Stimulated activated CD4-positive, alpha-beta T cell treated with anti-CD3 and anti-CD28 coated beads, Interleukin-4, amount 100 ng/mL, for 4 hours (primary cell): ENCODE data around the gene SAFB2.
A peak's percentile ranks its signal among the peaks of the same experiment; 100 is the strongest.

Experiments
- DNase-seq, 2 experiments: peaks; one replicate each; pipeline ENCODE4 v3.0.0-alpha.2; 2020

Gene SAFB2

DNA sequence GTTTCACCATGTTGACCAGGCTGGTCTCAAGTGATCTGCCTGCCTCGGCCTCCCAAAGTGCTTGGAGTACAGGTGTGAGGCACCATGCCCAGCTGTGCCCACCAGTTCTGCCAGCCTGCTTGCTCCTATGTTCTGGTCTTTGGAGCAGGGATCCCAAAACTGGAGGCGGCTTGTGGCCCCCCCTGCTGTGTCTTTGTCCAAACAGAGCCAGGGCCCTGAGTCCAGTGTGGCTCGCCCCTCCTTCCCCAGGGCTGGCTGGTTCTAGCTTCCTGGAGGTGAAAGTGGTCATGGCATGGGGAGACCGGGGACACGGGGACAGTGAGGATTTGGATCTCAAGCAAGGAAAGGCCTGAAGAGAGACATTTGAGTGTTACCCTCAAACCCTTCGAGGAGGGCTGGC is 43.3 kb downstream of the SAFB2 start:
- no peak for DNase-seq

DNA sequence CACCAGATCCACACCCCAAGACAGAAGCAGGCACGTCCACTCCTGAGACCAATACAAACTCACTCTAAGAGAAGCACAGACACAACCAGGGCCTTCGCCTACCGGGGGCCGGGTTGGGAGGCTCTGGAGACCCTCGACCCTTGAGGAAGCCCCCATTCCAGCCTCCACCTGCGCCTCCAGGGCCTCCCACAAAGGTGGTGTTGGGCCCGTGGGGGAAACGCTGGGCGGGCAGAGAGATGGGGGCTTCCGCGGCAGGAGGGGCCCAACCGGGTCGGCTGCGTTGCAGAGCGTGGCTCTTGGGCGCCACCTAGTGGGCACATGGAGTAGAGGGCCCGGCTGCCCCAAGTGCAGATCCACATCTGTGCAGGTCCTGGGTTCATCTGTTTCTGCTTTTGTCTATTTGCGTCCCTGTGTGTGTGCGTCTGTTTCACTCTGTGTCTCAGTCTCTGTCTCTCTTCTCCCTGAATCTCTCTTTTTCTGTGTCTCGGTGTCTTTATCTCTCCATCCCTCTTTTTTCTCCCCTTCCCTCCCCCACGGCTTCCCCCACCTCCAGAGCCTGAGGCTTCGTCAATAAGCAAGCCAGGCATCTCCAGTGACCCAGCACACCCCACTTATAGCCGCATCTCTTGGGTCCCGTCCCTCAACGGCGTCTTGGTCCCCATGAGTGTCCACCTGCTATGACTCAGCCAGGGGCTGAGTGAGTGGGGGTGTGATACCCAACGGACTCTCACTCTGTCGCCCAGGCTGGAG is 44.3 kb downstream of the SAFB2 start:
- peak; percentile 40 to 74 for DNase-seq

DNA sequence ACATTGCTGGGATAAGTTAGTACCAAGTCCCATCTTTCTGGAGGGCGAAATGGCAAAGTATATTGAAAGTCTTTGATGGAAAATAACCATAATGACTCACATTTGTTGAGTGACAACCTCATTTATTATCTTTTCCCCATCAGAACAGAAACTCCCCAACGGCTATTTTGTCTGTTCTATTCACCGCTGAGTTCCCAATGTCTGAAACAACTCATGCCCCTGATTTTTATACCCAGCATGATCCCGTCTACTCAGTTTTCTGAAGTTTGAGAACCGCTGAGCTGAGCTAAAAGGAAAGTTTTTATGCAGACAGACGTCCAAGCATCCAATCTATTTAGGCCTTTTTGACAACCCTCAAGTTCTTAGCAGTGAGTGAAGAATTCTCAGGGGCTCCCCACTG is 47.0 kb downstream of the SAFB2 start:
- DNase-seq: no peak

DNA sequence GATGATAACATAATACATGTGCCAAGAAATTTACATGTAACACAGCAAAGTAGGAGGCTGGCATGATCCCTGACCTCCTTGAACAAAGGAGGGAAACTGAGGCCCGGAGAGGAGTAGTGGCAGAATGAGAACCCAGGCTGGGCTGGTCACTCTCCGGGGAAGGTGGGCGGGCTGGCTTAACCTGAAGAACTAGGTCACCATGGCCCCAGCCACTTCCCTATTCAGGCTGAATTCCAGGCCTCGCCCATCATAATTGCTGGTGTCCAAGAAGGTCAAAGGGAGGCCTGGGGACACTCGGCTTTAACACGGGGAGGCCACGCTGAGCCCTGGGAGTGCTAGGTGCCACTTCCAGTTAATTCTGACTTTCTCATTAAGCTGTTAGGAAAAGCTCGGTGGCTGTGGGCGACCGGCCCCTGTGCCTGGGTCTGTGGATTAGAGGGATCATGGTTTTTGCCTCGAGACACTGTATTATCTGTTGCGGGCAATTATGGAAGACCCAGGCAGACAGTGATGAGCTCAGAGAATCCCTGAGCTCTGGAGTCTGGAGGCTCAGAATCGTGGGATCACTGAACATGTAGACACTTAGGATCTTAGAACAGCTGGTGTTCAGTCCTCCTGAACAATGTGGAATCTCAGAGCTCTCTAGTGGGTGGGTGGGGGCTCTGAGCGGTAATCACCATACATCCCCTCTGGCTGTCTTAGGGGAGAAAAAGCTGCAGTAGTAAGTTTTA is 49.9 kb downstream of the SAFB2 start:
- DNase-seq: no peak

DNA sequence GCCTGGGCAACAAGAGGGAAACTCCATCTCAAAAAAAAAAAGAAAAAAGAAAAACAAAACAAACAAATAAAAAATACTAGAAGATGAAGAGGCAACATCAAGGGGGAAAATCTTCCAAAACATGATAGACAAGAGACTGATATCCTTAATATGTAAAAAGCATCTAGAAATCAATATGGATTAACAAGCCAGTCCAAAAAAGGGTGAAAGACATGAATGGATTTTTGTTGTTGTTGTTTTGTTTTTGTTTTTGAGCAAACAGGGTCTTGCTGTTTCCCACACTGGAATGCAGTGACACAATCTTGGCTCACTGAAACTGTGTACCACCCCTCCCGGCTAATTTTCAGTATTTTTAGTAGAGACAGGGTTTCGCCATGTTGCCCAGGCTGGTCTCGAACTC is 50.8 kb downstream of the SAFB2 start:
- no peak for DNase-seq

- no peak for DNase-seq
Observed at GRCh38 chr19:5567970-5568407, 54.6 kb downstream of the SAFB2 start.

- no peak for DNase-seq
Observed at GRCh38 chr19:5567360-5567969, 55.1 kb downstream of the SAFB2 start, which contains the start of gene TINCR. TSS of gene TINCR (minus strand) at chr19:5567953.

DNA sequence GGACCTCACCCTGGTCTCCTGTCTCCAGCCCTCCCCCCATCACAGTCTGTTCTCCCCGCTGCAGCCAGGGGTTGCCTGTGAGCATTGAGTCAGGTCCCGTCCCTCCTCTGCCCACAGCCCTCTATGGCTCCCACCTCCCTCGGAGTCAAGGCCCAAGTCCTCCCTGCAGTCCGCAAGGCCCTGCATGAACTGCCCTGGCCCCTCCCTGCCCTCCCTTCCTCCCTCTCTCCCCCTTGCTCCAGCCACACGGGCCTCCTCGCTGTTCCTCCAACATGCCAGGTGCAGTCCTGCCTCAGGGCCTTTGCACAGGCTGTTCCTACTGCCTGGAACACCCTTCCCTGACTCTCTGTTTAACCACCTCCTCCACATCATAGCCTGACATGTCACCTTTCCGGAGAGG is 57.6 kb downstream of the SAFB2 start:
- DNase-seq: no peak

- DNase-seq: no peak
Observed at GRCh38 chr19:5563935-5564612, 58.5 kb downstream of the SAFB2 start.

- no peak for DNase-seq
Observed at GRCh38 chr19:5563008-5563431, 59.6 kb downstream of the SAFB2 start.

DNA sequence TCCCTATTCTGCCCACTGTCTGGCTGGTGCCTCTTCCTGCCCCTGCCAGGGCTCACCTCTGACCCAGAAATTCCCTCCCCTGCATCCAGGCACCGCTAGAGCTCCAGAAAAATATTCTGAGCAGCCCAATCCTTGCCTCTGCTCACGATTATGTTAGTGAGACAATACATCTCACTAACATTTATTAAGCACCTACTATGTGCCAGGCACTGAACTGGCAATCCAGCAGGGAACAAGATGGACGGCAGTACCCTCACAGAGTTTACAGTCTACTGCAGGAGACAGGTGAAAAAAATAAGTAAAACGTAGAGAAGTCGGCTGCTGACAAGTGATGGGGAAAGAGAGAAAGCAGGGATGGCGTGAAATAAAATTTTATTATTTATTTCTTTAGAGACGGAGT is 60.3 kb downstream of the SAFB2 start:
- DNase-seq: no peak

DNA sequence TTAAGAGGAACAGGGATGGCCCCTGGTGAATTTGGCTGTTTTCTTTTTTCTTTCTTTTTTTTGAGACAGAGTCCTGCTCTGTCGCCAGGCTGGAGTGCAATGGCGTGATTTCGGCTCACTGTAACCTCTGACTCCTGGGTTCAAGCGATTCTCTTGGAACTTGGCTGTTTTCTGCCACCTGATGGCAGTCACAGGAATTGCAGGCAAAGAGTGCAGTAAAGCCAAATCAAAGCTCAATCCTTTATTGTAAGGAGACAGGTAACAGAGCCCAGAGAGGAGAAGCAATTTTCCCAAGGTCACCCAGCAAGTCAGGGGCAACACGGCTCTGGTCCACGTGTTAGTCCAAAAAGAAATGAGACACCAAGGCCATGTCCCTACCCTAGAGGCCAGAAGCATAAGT is 61.0 kb downstream of the SAFB2 start:
- DNase-seq: no peak

DNA sequence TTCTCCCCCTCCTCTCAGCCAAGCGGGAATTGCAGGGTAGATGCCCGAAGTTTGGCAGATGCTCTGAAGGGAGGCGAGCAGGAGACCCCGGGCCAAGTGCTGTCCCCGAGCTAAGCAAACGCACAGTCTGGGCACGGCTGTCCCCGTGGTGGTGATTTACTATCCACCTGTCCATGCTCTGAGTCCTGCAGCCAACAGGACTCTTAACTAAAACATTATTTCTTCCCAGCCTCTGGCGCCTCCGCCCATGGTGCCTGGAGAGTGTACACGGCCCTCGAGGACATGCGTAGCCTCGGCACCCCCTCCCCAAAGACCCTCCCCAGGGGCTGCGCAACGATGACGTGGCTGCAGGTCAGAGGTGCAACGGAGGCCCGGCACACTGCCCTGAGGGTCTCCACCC is 62.4 kb downstream of the SAFB2 start:
- no peak for DNase-seq

- DNase-seq: no peak
Observed at GRCh38 chr19:5559804-5560133, 62.8 kb downstream of the SAFB2 start.

DNA sequence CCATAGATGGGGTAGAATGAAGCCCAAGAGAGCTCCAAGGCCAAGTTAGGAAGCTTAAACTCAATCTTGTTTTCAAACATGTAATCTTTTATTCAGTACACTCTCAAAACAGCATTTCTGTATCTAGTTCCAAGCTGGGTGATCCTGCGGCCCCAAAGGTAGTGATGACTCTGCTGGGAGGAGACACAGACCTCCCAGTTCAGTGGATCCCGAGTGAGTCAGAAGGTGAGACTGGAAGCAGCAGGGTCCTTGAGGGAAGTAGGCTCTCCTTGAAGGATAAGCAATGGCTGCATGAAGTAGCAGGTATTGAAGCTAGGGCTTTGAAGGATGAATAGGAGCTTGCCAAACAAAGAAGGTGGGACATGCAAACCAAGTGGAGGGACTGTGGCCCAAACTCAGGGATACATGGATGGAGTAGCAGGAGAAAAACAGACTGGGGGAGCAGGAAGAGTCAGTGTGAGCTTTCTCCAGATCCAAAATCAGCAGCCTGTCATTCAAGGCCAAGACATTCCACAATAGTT is 64.4 kb downstream of the SAFB2 start:
- no peak for DNase-seq

- DNase-seq: no peak
Observed at GRCh38 chr19:5557691-5558090, 64.9 kb downstream of the SAFB2 start.

- DNase-seq: no peak
Observed at GRCh38 chr19:5554828-5555227, 67.7 kb downstream of the SAFB2 start.

DNA sequence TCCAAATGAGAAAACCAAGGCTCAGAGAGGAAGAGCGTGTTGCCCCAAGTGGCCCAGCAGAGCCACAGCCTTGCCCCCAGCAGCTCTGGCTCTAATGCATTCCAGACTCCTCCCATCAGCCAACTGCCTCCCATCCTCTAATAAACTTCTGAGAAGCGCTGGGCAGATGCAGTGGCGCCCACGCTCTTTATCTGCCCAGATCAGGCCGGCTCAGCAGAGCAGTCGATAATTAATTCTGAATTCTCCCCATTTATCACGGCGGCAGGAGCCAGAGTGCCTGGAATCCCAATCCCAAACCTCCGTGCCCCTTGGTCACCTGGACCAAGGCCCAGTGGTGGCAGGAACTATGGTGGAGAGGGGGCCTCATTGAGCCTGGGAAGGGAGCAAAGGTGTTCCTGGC is 68.7 kb downstream of the SAFB2 start:
- DNase-seq: no peak

DNA sequence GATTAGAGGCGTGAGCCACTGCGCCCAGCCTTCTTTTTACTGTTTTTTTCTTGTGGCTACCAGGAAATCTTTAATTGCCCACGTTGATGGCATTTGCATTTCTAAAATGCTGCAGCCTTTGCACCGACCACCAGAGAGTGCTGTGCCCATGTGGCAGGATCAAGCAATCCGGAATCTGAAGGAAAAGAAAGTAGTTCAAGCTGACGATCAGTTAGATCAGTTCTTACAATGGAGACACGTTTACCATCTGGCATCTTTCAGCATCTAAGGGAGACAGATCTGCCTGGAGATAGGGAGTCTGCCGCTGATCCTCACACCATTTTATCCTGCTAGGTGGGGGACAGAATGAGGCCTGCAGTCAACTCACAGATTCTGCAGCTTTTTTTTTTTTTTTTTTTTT is 74.7 kb downstream of the SAFB2 start:
- no peak for DNase-seq

GRCh38 chr19:5545984-5546383 is 76.6 kb downstream of the SAFB2 start:
- DNase-seq: no peak

GRCh38 chr19:5545051-5545450 is 77.5 kb downstream of the SAFB2 start:
- DNase-seq: no peak

DNA sequence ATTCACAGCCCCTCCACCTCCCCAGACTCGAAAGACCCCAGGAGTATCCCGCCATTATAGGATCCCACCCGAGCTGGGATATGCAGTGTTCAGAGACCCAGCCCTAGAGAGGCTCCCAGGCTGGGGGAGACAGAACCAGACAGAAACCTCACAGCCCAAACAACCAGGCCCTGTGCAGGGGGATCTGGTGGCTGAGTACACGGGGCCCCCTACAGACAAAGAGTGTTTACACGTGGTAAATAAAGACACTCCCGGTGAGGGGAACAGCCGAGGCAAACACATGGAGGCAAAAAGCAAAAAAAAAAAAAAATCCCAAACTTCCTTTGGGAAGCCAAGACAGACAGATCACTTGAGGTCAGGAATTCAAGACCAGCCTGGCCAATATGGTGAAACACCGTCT is 79.9 kb downstream of the SAFB2 start:
- no peak for DNase-seq

DNA sequence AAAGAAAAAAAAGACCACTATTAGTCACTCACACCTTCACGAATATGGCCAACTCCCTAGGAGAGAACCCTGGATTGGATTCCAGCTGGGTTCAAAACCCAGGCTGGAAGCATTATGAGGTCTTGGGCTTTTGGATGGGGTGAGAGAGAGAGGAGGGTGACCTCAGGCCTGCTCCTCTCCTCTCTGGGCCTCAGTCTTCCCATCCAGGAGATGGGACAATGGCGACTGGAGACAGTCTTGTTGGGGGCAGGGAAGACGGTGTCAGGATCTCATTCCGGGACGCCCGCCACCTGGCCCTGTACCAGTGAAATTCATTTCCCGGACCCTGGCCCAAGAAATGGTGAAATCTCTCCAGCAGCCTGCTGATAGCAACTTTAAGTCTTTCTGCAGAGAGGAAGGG is 81.1 kb downstream of the SAFB2 start:
- DNase-seq: no peak
